Nephron (organoid): Measurements from ENCODE around the gene TNS3.
A peak's percentile ranks its signal among the peaks of the same experiment; 100 is the strongest.

Source experiments
- H3K27ac Mint-ChIP-seq, 3 experiments: 2 replicates each; pipeline ENCODE4 v1.8.0; 2020; ENCODE audit warnings: mixed read lengths in 3 of 3, mild to moderate bottlenecking in 2 of 3, moderate library complexity in 1 of 3
- H3K27me3 Mint-ChIP-seq: 2 replicates; pipeline ENCODE4 v1.8.0; 2021; ENCODE audit warnings: low read depth, mild to moderate bottlenecking, moderate library complexity, mixed read lengths
- H3K36me3 Mint-ChIP-seq: 2 replicates; pipeline ENCODE4 v1.8.0; 2020; ENCODE audit warnings: low read depth, mixed read lengths
- H3K4me1 Mint-ChIP-seq: 2 replicates; pipeline ENCODE4 v1.8.0; 2020; ENCODE audit warnings: mixed read lengths
- H3K4me3 Mint-ChIP-seq, 3 experiments: 2 replicates each; pipeline ENCODE4 v1.8.0; 2020; ENCODE audit warnings: mild to moderate bottlenecking in 3 of 3, mixed read lengths in 3 of 3, moderate library complexity in 2 of 3
- H3K9me3 Mint-ChIP-seq: 2 replicates; pipeline ENCODE4 v1.8.0; 2020; ENCODE audit warnings: mixed read lengths
- CTCF ChIP-seq, 3 experiments: fragments of 200-600 bp; sonication (generic); IDR thresholded peaks; one replicate each; pipeline ENCODE4 v1.5.0; 2021; ENCODE audit warnings: antibody characterized with exemption in 3 of 3; ENCODE audit not compliant: unreplicated experiment in 3 of 3

Gene TNS3

GRCh38 chr7:47413526-47414341 lies 168.2 kb downstream of the TNS3 start:
- Mint-ChIP-seq H3K27ac (no peak overlapping the region), H3K4me1 (peaks cover 9% of the 10 kb centered on the region), H3K36me3 (peaks cover 54% of the 10 kb centered on the region), H3K9me3 (no peaks in the 10 kb centered on the region), H3K4me3 (no peak overlapping the region), H3K27me3 (peaks cover under 1% of the 10 kb centered on the region)
- TF ChIP-seq CTCF (IDR thresholded peaks at IDR 0.05; ENCODE audit: unreplicated experiment in 3 of 3) = no peak

GRCh38 chr7:47411901-47412300 lies 170.0 kb downstream of the TNS3 start:
- peaks cover 14% of the 10 kb centered on the region for H3K4me1 Mint-ChIP-seq
- peaks cover 61% of the 10 kb centered on the region for H3K36me3 Mint-ChIP-seq
- H3K9me3 Mint-ChIP-seq = no peaks in the 10 kb centered on the region
- no peak for TF ChIP-seq CTCF (IDR thresholded peaks at IDR 0.05; ENCODE audit: unreplicated experiment in 3 of 3)
- H3K27ac Mint-ChIP-seq = no peak overlapping the region
- no peak overlapping the region for H3K4me3 Mint-ChIP-seq
- peaks cover 3% of the 10 kb centered on the region for H3K27me3 Mint-ChIP-seq

- no peaks in the 10 kb centered on the region for H3K9me3 Mint-ChIP-seq
- no peak for TF ChIP-seq CTCF (IDR thresholded peaks at IDR 0.05; ENCODE audit: unreplicated experiment in 3 of 3)
- H3K27ac Mint-ChIP-seq = no peak overlapping the region
- H3K36me3 Mint-ChIP-seq = peaks cover 65% of the 10 kb centered on the region
- no peak overlapping the region for H3K4me3 Mint-ChIP-seq
- H3K4me1 Mint-ChIP-seq = peaks cover 19% of the 10 kb centered on the region
- peaks cover 3% of the 10 kb centered on the region for H3K27me3 Mint-ChIP-seq
These were observed 170.5 kb downstream of the TNS3 start for GRCh38 chr7:47411281-47411869.

- no peak for TF ChIP-seq CTCF (IDR thresholded peaks at IDR 0.05; ENCODE audit: unreplicated experiment in 3 of 3)
- Mint-ChIP-seq H3K9me3 (no peaks in the 10 kb centered on the region), H3K27ac (peak overlapping the region; percentile 28 to 50 (median 31)), H3K4me3 (no peak overlapping the region), H3K36me3 (peaks cover 55% of the 10 kb centered on the region), H3K27me3 (peaks cover 3% of the 10 kb centered on the region), H3K4me1 (peaks cover 37% of the 10 kb centered on the region)
These were observed 173.2 kb downstream of the TNS3 start for GRCh38 chr7:47408675-47409074.

GRCh38 chr7:47407821-47408674 lies 173.9 kb downstream of the TNS3 start:
- peak overlapping the region in 2 of 3 experiments; percentile 81 to 94 for H3K27ac Mint-ChIP-seq
- TF ChIP-seq CTCF (IDR thresholded peaks at IDR 0.05; ENCODE audit: unreplicated experiment in 3 of 3) = no peak
- H3K4me3 Mint-ChIP-seq = no peak overlapping the region
- H3K4me1 Mint-ChIP-seq = peaks cover 42% of the 10 kb centered on the region
- H3K9me3 Mint-ChIP-seq = no peaks in the 10 kb centered on the region
- peaks cover 3% of the 10 kb centered on the region for H3K27me3 Mint-ChIP-seq
- peaks cover 54% of the 10 kb centered on the region for H3K36me3 Mint-ChIP-seq
